GM19023 (cell line): ENCODE measurements around the gene FAM98A.

Experiments used
- ATAC-seq: cut with Tn5 transposase; IDR thresholded peaks from one replicate; pipeline ENCODE4 v1.9.1; 2021; ENCODE audit warnings: mild to moderate bottlenecking, moderate library complexity; ENCODE audit not compliant: unreplicated experiment

The FAM98A gene

GRCh38 chr2:33599175-33599942 lies at the start of gene FAM98A:
Gene FAM98A, minus strand, starts transcription at chr2:33599299. Its CDS starts 78 bp downstream, at chr2:33599221.
- ATAC-seq: peak; percentile 87

GRCh38 chr2:33645861-33646260 lies 46.8 kb upstream of the FAM98A start:
- ATAC-seq: no peak

DNA sequence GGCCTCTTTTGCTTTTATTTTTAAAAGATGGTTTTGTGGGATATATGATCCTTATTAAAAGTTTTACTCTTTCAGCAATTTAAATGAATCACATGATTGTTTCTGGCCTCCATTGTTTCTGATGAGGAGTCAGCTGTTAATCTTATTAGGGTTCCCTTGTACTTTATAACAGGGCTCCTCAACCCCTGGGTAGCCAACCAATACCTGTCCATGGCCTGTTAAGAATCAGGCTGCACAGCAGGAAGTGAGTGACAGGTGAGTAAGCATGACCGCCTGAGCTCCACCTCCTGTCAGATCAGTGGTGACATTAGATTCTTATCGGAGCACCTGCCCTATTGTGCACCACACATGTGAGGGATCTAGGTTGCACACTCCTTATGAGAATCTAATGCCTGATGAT lies 45.1 kb upstream of the FAM98A start:
- no peak for ATAC-seq

GRCh38 chr2:33636001-33636400 lies 36.9 kb upstream of the FAM98A start:
- no peak for ATAC-seq

GRCh38 chr2:33634261-33634910 lies 35.3 kb upstream of the FAM98A start:
- ATAC-seq: no peak

- ATAC-seq: no peak
Observed at GRCh38 chr2:33633315-33633714, 34.2 kb upstream of the FAM98A start.

- no peak for ATAC-seq
Observed at GRCh38 chr2:33632831-33633230, 33.7 kb upstream of the FAM98A start.

- ATAC-seq: no peak
Observed at GRCh38 chr2:33628031-33628827, 29.1 kb upstream of the FAM98A start.

- ATAC-seq: no peak
Observed at GRCh38 chr2:33619028-33619427, 19.9 kb upstream of the FAM98A start.

DNA sequence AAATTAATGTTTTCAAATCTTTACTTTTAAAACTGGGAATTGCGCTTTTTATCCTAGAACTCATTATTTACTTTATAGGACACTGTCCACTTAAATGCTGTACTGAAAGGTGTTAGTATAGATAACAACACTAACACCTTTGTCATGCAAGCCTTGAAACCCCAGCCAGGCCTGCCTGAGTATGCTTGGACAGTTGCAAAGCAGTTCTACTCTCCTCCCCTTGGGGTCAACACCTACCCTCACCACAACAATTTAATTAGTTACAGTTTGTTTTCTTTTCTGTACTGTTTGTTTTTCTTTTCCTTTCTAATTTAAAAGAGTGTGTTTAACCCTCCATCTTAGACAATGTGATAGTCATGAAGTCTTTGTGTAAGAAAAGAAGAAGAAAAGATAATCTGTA lies 18.9 kb upstream of the FAM98A start:
- no peak for ATAC-seq

DNA sequence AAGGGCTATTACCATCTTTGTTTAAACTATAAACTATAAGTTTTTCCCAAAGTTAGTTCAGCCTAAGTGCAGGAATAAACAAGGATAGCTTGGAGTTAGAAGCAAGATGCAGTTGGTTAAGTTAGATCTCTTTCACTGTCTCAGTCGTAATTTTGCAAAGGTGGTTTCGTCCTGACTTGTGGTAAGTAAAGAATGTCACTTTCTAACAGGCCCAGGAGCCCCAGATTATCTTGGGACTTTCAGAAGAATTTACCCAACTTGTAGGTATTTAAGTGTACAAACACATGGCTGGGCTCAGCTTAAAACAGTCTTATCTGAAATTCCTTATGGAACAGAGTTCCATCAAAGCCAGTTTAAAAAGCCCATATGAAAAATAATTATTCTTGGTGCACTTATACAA lies 18.3 kb upstream of the FAM98A start:
- no peak for ATAC-seq

- ATAC-seq: no peak
Observed at GRCh38 chr2:33616873-33617272, 17.8 kb upstream of the FAM98A start.

DNA sequence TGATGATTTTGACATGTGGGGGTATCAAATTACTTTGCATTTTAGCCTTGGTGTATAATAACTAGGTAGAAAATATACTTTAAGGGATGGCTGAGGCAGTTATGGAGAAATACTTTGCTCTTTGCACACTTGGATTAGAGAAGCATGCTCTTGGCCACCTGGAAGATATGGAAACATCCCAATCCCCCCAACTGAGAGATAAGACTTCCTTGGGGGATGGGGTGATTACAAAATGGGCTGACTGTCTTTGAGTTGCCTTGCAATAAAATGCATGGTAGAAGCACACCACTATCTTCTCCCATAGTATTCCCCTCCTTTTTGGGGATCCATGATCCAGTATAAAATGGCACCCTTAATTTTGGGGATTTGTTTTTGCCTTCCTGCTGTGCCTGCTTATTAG lies 15.1 kb upstream of the FAM98A start:
- ATAC-seq: no peak

- no peak for ATAC-seq
Observed at GRCh38 chr2:33607905-33608304, 8.8 kb upstream of the FAM98A start.

- no peak for ATAC-seq
Observed at GRCh38 chr2:33607251-33607721, 8.2 kb upstream of the FAM98A start.

GRCh38 chr2:33606622-33607021 lies 7.5 kb upstream of the FAM98A start:
- no peak for ATAC-seq

DNA sequence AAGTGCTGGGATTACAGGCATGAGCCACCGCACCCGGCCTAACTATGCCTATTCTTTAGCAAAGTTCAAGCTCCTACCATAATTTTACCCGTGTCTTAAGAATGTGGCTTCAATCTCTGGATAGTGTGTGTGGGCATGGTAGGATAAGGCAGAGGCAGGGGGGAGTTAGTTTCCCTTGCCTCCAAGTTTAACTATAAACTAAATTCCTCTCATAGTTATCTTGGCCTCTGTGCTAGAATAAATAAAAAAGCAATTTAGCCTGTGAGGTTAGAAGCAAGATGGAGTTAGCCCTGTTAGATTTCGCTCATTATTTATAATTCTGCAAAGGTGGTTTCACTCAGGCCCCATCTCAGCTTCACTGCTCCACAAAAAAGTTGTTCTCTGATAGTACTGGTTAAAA lies 7.0 kb upstream of the FAM98A start:
- no peak for ATAC-seq

GRCh38 chr2:33605056-33605455 lies 6.0 kb upstream of the FAM98A start:
- no peak for ATAC-seq

DNA sequence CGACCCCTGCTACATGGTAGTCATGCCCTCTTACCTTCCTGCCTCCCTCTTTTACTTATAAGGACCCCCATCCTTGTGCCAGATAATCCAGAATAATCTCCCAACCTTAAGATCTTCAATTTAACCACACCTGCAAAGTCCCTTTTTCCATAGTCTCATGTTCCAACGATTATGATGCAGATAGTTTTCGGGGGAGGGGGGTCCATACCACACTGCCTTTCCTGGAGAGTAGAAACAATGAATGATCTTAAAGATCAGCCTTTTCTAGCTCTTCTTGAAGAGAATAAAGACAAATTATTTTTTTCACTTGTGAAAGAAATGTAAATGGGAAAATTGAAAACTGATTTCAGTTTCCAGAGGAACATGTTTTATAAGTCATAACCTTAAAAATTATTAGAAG lies 4.3 kb upstream of the FAM98A start:
- no peak for ATAC-seq

GRCh38 chr2:33602201-33602830 lies 3.2 kb upstream of the FAM98A start:
- no peak for ATAC-seq

DNA sequence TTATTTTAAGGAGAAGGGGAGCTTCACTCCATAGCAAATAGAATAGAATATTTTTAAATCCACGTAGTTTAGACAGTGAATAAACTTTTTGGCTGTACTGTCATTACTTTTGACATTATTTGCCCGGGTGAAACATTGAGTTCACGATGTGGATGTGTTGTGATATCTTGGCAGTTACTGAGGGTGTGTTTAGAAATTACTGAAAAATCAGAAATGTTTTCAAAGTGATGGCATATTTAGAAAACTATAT lies 769 bp upstream of the FAM98A start:
- no peak for ATAC-seq
